Loucy (cell line): ENCODE results near the gene NLRP2B.

Experiments
- CTCF ChIP-seq: fragments of 200-600 bp; sonication (generic); conservative IDR thresholded peaks from 2 replicates; pipeline ENCODE4 v1.5.1; 2014; ENCODE audit warnings: mild to moderate bottlenecking, antibody characterized with exemption, low read length
- EZH2phosphoT487 ChIP-seq: fragments of 200-600 bp; IDR thresholded peaks from 2 replicates; pipeline ENCODE4 v1.6.1; 2018; ENCODE audit warnings: antibody characterized with exemption, mild to moderate bottlenecking, moderate library complexity, borderline replicate concordance

- no peak for TF ChIP-seq CTCF
- TF ChIP-seq EZH2phosphoT487, result no peak
These were observed 4.7 kb downstream of the NLRP2B start for GRCh38 chrX:57675320-57675719.
